ENCODE measurements around the gene PAK4. TPM values are rescaled to one million over a fixed set of nuclear protein-coding genes. Genes with fewer than 3 reads are reported as not detected.

The PAK4 gene
- total and polyA plus RNA-seq, 9 of the 15 experiments (the other 6 are each of a cell fraction or from before 2014, with no cell fraction given), result 0.21 to 33.5 (median 5.8) TPM

- no peak for TF ChIP-seq ZBTB40 (IDR thresholded peaks at IDR 0.05)
- TF ChIP-seq ZBTB40 (CRISPR knock-in tag; IDR thresholded peaks at IDR 0.05), result no peak
- no peak for TF ChIP-seq SMARCB1 (IDR thresholded peaks at IDR 0.05; ENCODE audit: insufficient read length, low read depth)
- no peak for TF ChIP-seq ZFP36 (IDR thresholded peaks at IDR 0.05; ENCODE audit: low read depth, low read length, partially characterized antibody)
- no peak for TF ChIP-seq MNT (conservative IDR thresholded peaks at IDR 0.05)
- TF ChIP-seq NR2F6 (CRISPR knock-in tag; IDR thresholded peaks at IDR 0.05), result no peak
- TF ChIP-seq ZBTB2 (IDR thresholded peaks at IDR 0.05), result no peak
- TF ChIP-seq OTX1 (CRISPR knock-in tag; IDR thresholded peaks at IDR 0.05), result no peak
- no peak for TF ChIP-seq ETV6 (IDR thresholded peaks at IDR 0.05; ENCODE audit: borderline replicate concordance in 1 of 2, low read depth in 2 of 2, low read length in 1 of 2)
- TF ChIP-seq ETV6 (CRISPR knock-in tag; IDR thresholded peaks at IDR 0.05; ENCODE audit: borderline replicate concordance), result no peak
- no peak for TF ChIP-seq TAL1 (IDR thresholded peaks at IDR 0.05)
- no peak for TF ChIP-seq CHD1 (IDR thresholded peaks at IDR 0.05; ENCODE audit: low read length)
- no peak for TF ChIP-seq KAT8 (IDR thresholded peaks at IDR 0.05; ENCODE audit: low read depth)
- TF ChIP-seq POLR2A (conservative IDR thresholded peaks at IDR 0.05), result no peak
- TF ChIP-seq TAF1 (IDR thresholded peaks at IDR 0.05; ENCODE audit: control insufficient read depth, extremely low read depth, insufficient read depth, low read length, severe bottlenecking), result no peak
- no peak for TF ChIP-seq FOXM1 (IDR thresholded peaks at IDR 0.05; ENCODE audit: low read depth)
- TF ChIP-seq FOXM1 (CRISPR knock-in tag; IDR thresholded peaks at IDR 0.05; ENCODE audit: low read depth), result no peak
- no peak for TF ChIP-seq RHOXF2B (CRISPR knock-in tag; conservative IDR thresholded peaks at IDR 0.05)
Measured at GRCh38 chr19:39106194-39106593, 19.4 kb upstream of the PAK4 start (continued).
